H9 (cell line): ENCODE measurements around the gene RIC8A. TPM values are rescaled to one million over a fixed set of nuclear protein-coding genes. Genes with fewer than 3 reads are reported as not detected.

Experiments used
- DNase-seq: peaks from one replicate; pipeline ENCODE4 v3.0.0-alpha.2; 2017
- H2AFZ ChIP-seq: one replicate; pipeline ENCODE4 v1.6.1; 2013; ENCODE audit warnings: mild to moderate bottlenecking, low read length, control low read depth, moderate library complexity
- H2AK5ac ChIP-seq: 2 replicates; pipeline ENCODE4 v1.6.1; 2013; ENCODE audit warnings: low read length, control low read depth, mixed read lengths; ENCODE audit not compliant: insufficient read length
- H2BK120ac ChIP-seq: one replicate; pipeline ENCODE4 v1.6.1; 2013; ENCODE audit warnings: low read depth, mild to moderate bottlenecking, low read length, control low read depth, inconsistent platforms; ENCODE audit not compliant: poor library complexity, severe bottlenecking
- H2BK12ac ChIP-seq: 2 replicates; pipeline ENCODE4 v1.6.1; 2013; ENCODE audit warnings: low read length, control low read depth, mixed read lengths, low read depth; ENCODE audit not compliant: insufficient read length
- H2BK15ac ChIP-seq: 2 replicates; pipeline ENCODE4 v1.6.1; 2013; ENCODE audit warnings: low read depth, low read length, control low read depth
- H2BK20ac ChIP-seq: one replicate; pipeline ENCODE4 v1.6.1; 2013; ENCODE audit warnings: low read depth, mild to moderate bottlenecking, low read length, control low read depth, inconsistent platforms; ENCODE audit not compliant: poor library complexity, severe bottlenecking
- H2BK5ac ChIP-seq: 2 replicates; pipeline ENCODE4 v1.6.1; 2013; ENCODE audit warnings: low read length, control low read depth, mixed read lengths; ENCODE audit not compliant: insufficient read length
- H3K14ac ChIP-seq: 2 replicates; pipeline ENCODE4 v1.6.1; 2013; ENCODE audit warnings: low read length, control low read depth; ENCODE audit not compliant: insufficient read depth
- H3K18ac ChIP-seq: 2 replicates; pipeline ENCODE4 v1.6.1; 2013; ENCODE audit warnings: low read depth, mild to moderate bottlenecking, mixed read lengths, low read length, control low read depth; ENCODE audit not compliant: insufficient read length
- H3K23ac ChIP-seq: 2 replicates; pipeline ENCODE4 v1.6.1; 2013; ENCODE audit warnings: low read length, control low read depth, mixed read lengths, low read depth; ENCODE audit not compliant: insufficient read length
- H3K23me2 ChIP-seq: 2 replicates; pipeline ENCODE4 v1.6.1; 2013; ENCODE audit warnings: low read depth, mild to moderate bottlenecking, mixed read lengths, low read length, control low read depth; ENCODE audit not compliant: insufficient read length, poor library complexity, severe bottlenecking
- H3K27ac ChIP-seq: 2 replicates; pipeline ENCODE4 v1.5.1; 2013; ENCODE audit warnings: low read length, control low read depth, mixed read lengths, low read depth; ENCODE audit not compliant: insufficient read length
- H3K27me3 ChIP-seq: 2 replicates; pipeline ENCODE4 v1.6.1; 2013; ENCODE audit warnings: low read length, control low read depth, inconsistent platforms; ENCODE audit not compliant: insufficient read depth
- H3K4ac ChIP-seq: 2 replicates; pipeline ENCODE4 v1.6.1; 2013; ENCODE audit warnings: low read depth, mild to moderate bottlenecking, control low read depth, inconsistent platforms, low read length, moderate library complexity
- H3K4me1 ChIP-seq: 2 replicates; pipeline ENCODE4 v1.6.1; 2013; ENCODE audit warnings: low read length, control low read depth, inconsistent platforms; ENCODE audit not compliant: insufficient read depth
- H3K4me2 ChIP-seq: 2 replicates; pipeline ENCODE4 v1.6.1; 2013; ENCODE audit warnings: low read length, control low read depth, mixed read lengths; ENCODE audit not compliant: insufficient read length, insufficient read depth
- H3K56ac ChIP-seq: 2 replicates; pipeline ENCODE4 v1.6.1; 2013; ENCODE audit warnings: low read depth, mild to moderate bottlenecking, mixed read lengths, low read length, control low read depth; ENCODE audit not compliant: insufficient read length
- H3K79me1 ChIP-seq: 2 replicates; pipeline ENCODE4 v1.6.1; 2013; ENCODE audit warnings: low read depth, mild to moderate bottlenecking, moderate library complexity, low read length, control low read depth, inconsistent platforms; ENCODE audit not compliant: insufficient read depth, poor library complexity, severe bottlenecking
- H3K79me2 ChIP-seq: 2 replicates; pipeline ENCODE4 v1.6.1; 2013; ENCODE audit warnings: low read length, control low read depth, inconsistent platforms; ENCODE audit not compliant: insufficient read depth
- H3K9ac ChIP-seq: 2 replicates; pipeline ENCODE4 v1.6.1; 2013; ENCODE audit warnings: low read length, control low read depth, mixed read lengths; ENCODE audit not compliant: insufficient read length; ENCODE audit errors: extremely low read depth
- H3K9me3 ChIP-seq: one replicate; pipeline ENCODE4 v1.6.1; 2013; ENCODE audit warnings: low read depth, low read length, inconsistent platforms; ENCODE audit not compliant: control insufficient read depth
- H3T11ph ChIP-seq: one replicate; pipeline ENCODE4 v1.6.1; 2013; ENCODE audit warnings: mild to moderate bottlenecking, low read length, control low read depth, inconsistent platforms
- H4K20me1 ChIP-seq: one replicate; pipeline ENCODE4 v1.6.1; 2013; ENCODE audit not compliant: control insufficient read depth, insufficient read length, insufficient read depth
- H4K5ac ChIP-seq: 2 replicates; pipeline ENCODE4 v1.6.1; 2013; ENCODE audit warnings: low read depth, mild to moderate bottlenecking, mixed read lengths, low read length, control low read depth; ENCODE audit not compliant: insufficient read length
- H4K8ac ChIP-seq: replicated peaks from 2 replicates; pipeline ENCODE4 v1.6.1; 2013; ENCODE audit warnings: low read length, control low read depth, mixed read lengths, low read depth; ENCODE audit not compliant: insufficient read length
- H4K91ac ChIP-seq: 2 replicates; pipeline ENCODE4 v1.6.1; 2013; ENCODE audit warnings: low read depth, mild to moderate bottlenecking, moderate library complexity, mixed read lengths, low read length, control low read depth; ENCODE audit not compliant: insufficient read length
- H3K27ac Mint-ChIP-seq, 3 experiments: 2 replicates in 2 of 3; 3 replicates in 1 of 3; pipeline ENCODE4 v1.8.0; 2020 to 2021; ENCODE audit warnings: mixed read lengths in 3 of 3, mild to moderate bottlenecking in 1 of 3, moderate library complexity in 1 of 3
- H3K27me3 Mint-ChIP-seq: 2 replicates; pipeline ENCODE4 v1.8.0; 2021; ENCODE audit warnings: low read depth, mild to moderate bottlenecking, moderate library complexity, mixed read lengths
- H3K36me3 Mint-ChIP-seq, 3 experiments: 2 replicates in 2 of 3; 3 replicates in 1 of 3; pipeline ENCODE4 v1.8.0; 2020 to 2021; ENCODE audit warnings: low read depth in 3 of 3, mixed read lengths in 3 of 3; ENCODE audit not compliant: insufficient read depth in 1 of 3
- H3K4me1 Mint-ChIP-seq, 2 experiments: 2 replicates each; pipeline ENCODE4 v1.8.0; 2020; ENCODE audit warnings: mixed read lengths in 2 of 2
- H3K4me3 Mint-ChIP-seq, 2 experiments: 2 replicates in 1 of 2; 3 replicates in 1 of 2; pipeline ENCODE4 v1.8.0; 2020 to 2021; ENCODE audit warnings: mild to moderate bottlenecking in 2 of 2, mixed read lengths in 2 of 2, moderate library complexity in 1 of 2
- H3K9me3 Mint-ChIP-seq, 2 experiments: 2 replicates in 1 of 2; 3 replicates in 1 of 2; pipeline ENCODE4 v1.8.0; 2020; ENCODE audit warnings: mild to moderate bottlenecking in 2 of 2, mixed read lengths in 2 of 2, moderate library complexity in 1 of 2
- CTCF ChIP-seq: fragments of 200-600 bp; sonication (generic); conservative IDR thresholded peaks from 3 replicates; pipeline ENCODE4 v1.8.0; 2021; ENCODE audit warnings: antibody characterized with exemption, mild to moderate bottlenecking
- WGBS: extraction: QIAGEN DNeasy Blood & Tissue Kit; methylation state at CpG from one replicate; pipeline ENCODE4 v1.1.7; 2013; ENCODE audit warnings: missing lambda C conversion rate, low lambda C conversion rate, mixed read lengths; ENCODE audit not compliant: insufficient read length; ENCODE audit errors: extremely low coverage; 5-methylcytosine and 5-hydroxymethylcytosine counted together
- total RNA-seq: library from RNA; stranded (reverse); gene quantifications from 2 replicates; pipeline ENCODE4 v1.2.1, GENCODE V29; 2021

RIC8A gene
- total RNA-seq, 1 experiment from 2014 or later, result 94.9 TPM

- Mint-ChIP-seq H3K36me3 (peaks cover 4 to 15% (median 13%) of the 10 kb centered on the region in 3 experiments; a peak in 6 of 7 replicates), H3K27me3 (no peaks in the 10 kb centered on the region; the same call in 1 of the 2 replicates), H3K9me3 (no peaks in the 10 kb centered on the region; a peak in 1 of 5 replicates), H3K4me3 (peak overlapping the region; percentile 95), H3K4me1 (peaks cover 9 to 18% of the 10 kb centered on the region in 2 experiments), H3K27ac (peak overlapping the region in 1 of 3 experiments; percentile 14; a peak in 2 of 7 replicates)
- H3K9ac ChIP-seq, result peak overlapping the region; percentile 84
- H3K18ac ChIP-seq, result no peak overlapping the region
- H3K79me2 ChIP-seq, result peaks cover 6% of the 10 kb centered on the region; the same call in 1 of the 2 replicates
- no peaks in the 10 kb centered on the region for H3K27me3 ChIP-seq
- DNase-seq, result no peak
- no peak overlapping the region for H3K56ac ChIP-seq
- no peak overlapping the region for H3K27ac ChIP-seq
- WGBS, result no CpG with 5 or more reads among the region's 13 CpGs
- no peak overlapping the region for H2AK5ac ChIP-seq
- H2BK20ac ChIP-seq, result no peak overlapping the region
- H2BK15ac ChIP-seq, result no peak overlapping the region
- H2AFZ ChIP-seq, result no peak overlapping the region
- H2BK12ac ChIP-seq, result no peak overlapping the region
- H3K4me2 ChIP-seq, result peak overlapping the region; percentile 88
- no peak overlapping the region for H3K4ac ChIP-seq
- no peak overlapping the region for H4K91ac ChIP-seq
- no peaks in the 10 kb centered on the region for H3K9me3 ChIP-seq
- peaks cover 4% of the 10 kb centered on the region for H3K79me1 ChIP-seq
- H3K23ac ChIP-seq, result no peak overlapping the region
- no peaks in the 10 kb centered on the region for H4K20me1 ChIP-seq
- H2BK5ac ChIP-seq, result no peak overlapping the region
- H2BK120ac ChIP-seq, result no peak overlapping the region
- no peak overlapping the region for H4K8ac ChIP-seq
- H3K23me2 ChIP-seq, result peaks cover 6% of the 10 kb centered on the region
- no peak overlapping the region for H3T11ph ChIP-seq
- no peak overlapping the region for H4K5ac ChIP-seq
- no peak for TF ChIP-seq CTCF
- H3K14ac ChIP-seq, result peak overlapping the region; percentile 58; the same call in 1 of the 2 replicates
- H3K4me1 ChIP-seq, result no peaks in the 10 kb centered on the region; the same call in 1 of the 2 replicates
These were observed 28.1 kb downstream of the RIC8A start for GRCh38 chr11:235609-235996.
